Stimulated activated CD4-positive, alpha-beta T cell treated with anti-CD3 and anti-CD28 coated beads, Interleukin-1b, Interleukin-23, amount 100 ng/mL, for 1 hour (primary cell): ENCODE measurements around the gene CYP3A7.
"Not testable (repeated sequence)": the region's sequence is repeated elsewhere in the genome, so short reads cannot be mapped to it uniquely, and the experiment has no call there.

Experiments
- DNase-seq, 2 donors: peaks; one replicate each; pipeline ENCODE4 v3.0.0-alpha.2; 2020; ENCODE audit warnings: low read depth in 2 of 2

Gene CYP3A7

GRCh38 chr7:99699946-99700345 is 35.0 kb downstream of the CYP3A7 start:
- no peak for DNase-seq

DNA sequence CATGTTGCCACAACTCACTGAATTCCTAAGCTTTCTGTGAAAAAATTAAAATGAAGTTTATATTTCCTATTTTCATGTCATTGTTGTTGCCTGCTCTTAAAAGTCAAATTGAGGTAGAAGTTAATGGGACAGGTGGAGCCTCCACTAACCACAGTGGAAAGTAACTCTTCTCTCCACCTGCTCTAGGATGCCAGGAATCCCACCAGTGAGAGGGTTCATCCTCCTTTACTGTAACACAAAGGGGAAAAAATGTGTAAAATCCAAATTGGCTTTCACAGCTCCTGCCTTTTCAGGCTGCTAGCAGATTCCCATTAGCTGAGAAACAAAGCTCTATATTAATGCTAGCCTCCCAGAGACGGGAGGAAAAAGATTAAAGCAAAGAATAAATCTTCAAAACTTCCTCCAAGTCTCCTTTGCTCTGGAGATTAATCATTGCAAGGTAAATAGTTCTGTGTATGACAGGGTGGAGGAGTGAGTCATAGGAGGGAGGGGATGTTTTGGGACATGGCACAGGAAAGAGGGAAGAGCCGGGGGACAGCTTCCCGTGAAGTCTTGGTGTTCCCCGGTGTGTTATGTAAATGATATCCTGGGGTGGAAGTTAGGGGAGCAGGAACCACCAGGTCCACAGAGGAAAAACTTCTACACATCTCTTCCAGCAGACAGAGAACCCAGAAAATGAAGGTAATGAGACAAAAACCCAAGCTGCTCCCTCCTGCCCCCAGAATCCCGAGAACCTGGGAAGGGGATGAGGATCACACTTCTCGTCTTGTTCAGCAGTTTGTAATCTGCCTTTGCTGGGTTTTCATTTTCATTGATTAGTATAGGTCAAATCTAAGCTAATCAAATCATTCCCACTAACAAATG is 35.9 kb downstream of the CYP3A7 start:
- not testable (repeated sequence) for DNase-seq

DNA sequence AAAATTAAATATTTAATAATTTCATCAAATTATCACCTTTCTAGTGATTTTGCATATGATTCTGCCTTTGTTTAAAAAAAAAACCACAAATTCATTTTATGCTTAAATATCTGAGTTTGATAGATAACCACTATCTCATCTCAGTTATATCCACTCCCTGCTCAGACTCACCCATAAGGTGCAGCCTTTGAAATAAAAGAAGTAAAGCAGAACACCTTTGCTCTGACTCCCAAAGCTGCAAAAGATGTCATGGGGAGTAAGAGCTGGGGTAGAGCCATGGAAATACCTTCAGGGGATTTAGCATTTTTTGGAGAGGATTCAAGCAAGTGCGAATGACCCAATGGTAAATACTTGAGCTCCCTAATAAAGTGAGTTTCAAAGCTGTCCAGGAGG is 40.1 kb downstream of the CYP3A7 start:
- DNase-seq: no peak

DNA sequence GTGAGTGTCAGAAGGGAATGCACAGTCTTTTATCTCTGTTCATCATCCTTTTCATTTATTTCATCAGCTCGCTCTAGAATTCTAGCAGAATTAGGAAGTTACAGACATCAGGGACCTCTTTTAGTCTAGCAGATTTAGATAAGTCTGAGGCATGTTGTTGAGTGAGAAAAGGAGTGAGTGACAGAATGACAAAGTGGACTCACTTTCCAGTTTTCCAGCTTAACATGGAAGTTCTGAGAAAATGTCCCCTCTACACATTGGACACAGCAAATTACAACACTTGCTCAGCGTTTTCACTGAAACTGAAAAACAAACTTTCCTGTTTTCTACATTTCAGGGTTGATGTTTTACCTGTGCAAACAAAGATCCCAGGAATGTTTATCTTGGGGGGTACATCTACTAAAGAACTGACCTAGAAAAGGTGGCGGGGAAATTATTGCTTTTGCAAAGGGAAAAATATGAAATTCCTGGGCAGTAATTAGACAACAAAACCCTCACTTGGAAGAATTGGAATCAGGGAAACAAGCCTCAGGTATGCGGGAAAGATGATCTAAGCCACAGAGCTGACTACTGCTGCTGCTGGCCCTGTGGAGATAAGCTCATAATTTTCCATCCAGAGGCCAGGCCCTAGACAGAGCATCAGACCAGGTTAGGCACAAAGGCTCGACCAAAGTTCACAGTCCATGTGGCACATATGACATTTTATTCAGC is 40.6 kb downstream of the CYP3A7 start:
- no peak for DNase-seq

DNA sequence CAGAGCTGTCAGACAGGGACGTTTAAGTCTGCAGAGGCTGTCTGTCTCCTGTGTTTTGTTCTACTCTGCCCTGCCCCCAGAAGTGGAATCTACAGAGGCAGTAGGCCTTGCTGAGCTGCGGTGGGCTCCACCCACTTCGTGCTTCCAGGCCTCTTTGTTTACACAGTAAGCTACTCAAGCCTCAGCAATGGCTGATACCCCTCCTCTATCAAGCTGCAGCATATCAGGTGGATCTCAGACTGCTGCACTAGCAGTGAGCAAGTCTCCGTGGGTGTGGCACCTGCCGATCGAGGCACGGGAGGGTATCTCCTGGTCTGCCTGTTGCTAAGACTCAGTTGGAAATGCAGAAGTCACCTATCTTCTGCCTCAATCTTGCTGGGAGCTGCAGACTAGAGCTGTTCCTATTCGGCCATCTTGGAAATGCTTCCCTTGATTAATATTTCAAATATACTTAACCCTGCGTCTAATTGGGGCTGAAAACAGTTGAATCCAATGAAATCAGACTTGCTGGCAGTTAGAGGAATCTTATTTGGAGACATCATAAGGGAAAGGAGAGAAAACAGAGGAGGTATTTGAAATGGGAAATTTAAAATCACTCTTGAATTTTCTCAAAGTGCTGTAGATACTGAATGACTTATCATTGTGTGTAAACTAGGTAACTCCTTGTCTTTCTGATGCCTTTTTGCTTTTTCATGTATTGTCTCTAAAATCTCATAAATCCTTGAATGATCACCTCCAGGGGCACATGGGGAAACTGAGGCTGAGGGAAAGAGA is 41.4 kb downstream of the CYP3A7 start:
- no peak for DNase-seq

GRCh38 chr7:99693100-99693426 is 41.9 kb downstream of the CYP3A7 start:
- no peak for DNase-seq

- DNase-seq: not testable (repeated sequence)
These were observed 42.4 kb downstream of the CYP3A7 start for GRCh38 chr7:99692563-99692962.

DNA sequence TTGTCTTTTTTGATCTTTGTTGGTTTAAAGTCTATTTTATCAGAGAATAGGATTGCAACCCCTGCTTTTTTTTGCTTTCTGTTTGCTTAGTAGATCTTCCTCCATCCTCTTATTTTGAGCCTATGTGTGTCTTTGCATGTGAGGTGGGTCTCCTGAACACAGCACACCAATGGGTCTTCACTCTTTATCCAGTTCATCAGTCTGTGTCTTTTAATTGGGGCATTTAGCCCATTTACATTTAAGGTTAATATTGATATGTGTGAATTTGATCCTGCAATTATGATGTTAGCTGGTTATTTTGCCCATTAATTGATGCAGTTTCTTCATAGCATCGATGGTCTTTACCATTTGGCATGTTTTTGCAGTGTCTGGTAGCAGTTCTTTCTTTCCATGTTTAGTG is 43.3 kb downstream of the CYP3A7 start:
- DNase-seq: not testable (repeated sequence)

GRCh38 chr7:99690918-99691317 is 44.1 kb downstream of the CYP3A7 start:
- DNase-seq: not testable (repeated sequence)

- DNase-seq: not testable (repeated sequence)
These were observed 49.0 kb downstream of the CYP3A7 start for GRCh38 chr7:99685871-99686608.

GRCh38 chr7:99685129-99685758 is 49.8 kb downstream of the CYP3A7 start:
- no peak for DNase-seq

GRCh38 chr7:99679400-99680191 is 55.4 kb downstream of the CYP3A7 start, which contains the start of gene CYP3A5:
Gene CYP3A5 (minus strand): TSS chr7:99679996. CDS start chr7:99679896, 100 bp downstream.
- DNase-seq: no peak

DNA sequence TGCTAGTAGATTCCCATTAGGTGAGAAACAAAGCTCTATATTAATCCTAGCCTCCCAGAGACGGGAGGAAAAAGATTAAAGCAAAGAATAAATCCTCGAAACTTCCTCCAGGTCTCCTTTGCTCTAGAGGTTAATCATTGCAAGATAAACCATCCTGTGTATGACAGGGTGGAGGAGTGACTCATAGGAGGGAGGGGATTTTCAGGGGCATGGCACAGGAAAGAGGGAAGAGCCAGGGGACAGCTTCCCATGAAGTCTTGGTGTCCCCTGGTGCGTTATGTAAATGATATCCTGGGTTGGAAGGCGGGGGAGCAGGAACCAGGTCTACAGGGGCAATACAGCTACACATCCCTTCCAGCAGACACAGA is 56.0 kb downstream of the CYP3A7 start:
- DNase-seq: no peak

DNA sequence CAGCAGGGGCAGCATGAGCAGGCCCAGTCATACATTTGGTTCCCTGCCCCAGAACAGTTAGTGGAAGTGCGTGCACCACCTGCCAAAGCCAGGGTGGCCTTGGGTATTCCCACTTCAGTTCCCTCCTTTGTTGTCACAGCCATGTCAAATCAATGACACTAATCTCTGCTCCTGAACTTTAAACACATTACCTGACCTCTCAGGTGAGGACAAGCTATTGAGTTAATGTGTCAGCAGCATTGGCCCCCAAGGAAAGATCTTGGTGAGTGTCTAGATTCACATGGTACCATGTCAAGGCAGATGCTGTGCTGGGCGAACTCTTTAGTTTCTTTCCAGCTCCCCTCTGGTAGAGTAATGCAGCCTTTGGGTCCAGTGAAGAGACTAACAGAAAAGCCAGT is 57.3 kb downstream of the CYP3A7 start:
- no peak for DNase-seq

- no peak for DNase-seq
These were observed 57.9 kb downstream of the CYP3A7 start for GRCh38 chr7:99677013-99677647.

- no peak for DNase-seq
These were observed 59.8 kb downstream of the CYP3A7 start for GRCh38 chr7:99674995-99675742.

GRCh38 chr7:99672573-99672972 is 62.4 kb downstream of the CYP3A7 start:
- DNase-seq: no peak

- DNase-seq: no peak
These were observed 65.2 kb downstream of the CYP3A7 start for GRCh38 chr7:99669782-99670181.

- DNase-seq: no peak
These were observed 66.5 kb downstream of the CYP3A7 start for GRCh38 chr7:99668541-99668940.
